NCI-H1105 (cell line): ENCODE data around the gene RSPH3.
"Not testable (repeated sequence)": the region's sequence is repeated elsewhere in the genome, so short reads cannot be mapped to it uniquely, and the experiment has no call there.

Source experiments
- DNase-seq: peaks from one replicate; lab custom pipeline; 2025; lab: John Stamatoyannopoulos, UW

RSPH3 gene

DNA sequence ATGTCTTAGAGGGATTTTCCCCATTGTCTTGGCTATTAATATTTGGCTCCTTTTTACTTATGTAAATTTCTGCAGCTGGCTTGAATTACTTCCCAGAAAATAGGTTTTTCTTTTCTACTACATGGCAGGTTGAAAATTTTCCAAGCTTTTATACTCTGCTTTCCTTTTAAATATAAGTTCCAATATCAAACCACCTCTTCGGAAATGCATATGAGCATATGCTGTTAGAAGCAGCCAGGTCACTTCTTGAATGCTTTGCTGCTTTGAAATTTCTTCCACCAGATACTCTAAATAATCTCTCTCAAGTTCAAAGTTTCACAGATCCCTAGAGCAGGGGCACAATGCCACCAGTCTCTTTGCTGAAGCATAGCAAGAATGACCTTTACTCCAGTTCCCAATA lies 25.2 kb upstream of the RSPH3 start:
- not testable (repeated sequence) for DNase-seq

GRCh38 chr6:159023893-159024292 lies 23.9 kb upstream of the RSPH3 start:
- DNase-seq = no peak

DNA sequence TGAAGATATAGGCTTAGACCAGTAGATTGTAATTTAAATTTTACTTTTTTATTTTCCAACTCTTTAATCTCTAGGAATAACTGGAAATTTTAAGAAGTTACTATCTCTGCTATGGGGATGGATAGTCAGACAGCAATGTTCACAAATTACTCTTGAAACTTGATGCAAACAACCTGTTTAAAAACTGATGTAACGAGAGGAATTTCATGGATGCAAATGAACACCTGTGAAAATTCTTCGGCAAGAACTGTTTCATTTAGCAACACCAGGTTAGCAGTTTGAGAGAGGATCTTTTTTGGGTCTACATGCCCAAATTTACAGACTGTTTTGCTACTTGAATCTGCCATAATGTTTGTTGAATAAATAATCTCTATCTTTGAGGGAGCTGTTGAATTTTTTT lies 20.0 kb upstream of the RSPH3 start:
- no peak for DNase-seq

DNA sequence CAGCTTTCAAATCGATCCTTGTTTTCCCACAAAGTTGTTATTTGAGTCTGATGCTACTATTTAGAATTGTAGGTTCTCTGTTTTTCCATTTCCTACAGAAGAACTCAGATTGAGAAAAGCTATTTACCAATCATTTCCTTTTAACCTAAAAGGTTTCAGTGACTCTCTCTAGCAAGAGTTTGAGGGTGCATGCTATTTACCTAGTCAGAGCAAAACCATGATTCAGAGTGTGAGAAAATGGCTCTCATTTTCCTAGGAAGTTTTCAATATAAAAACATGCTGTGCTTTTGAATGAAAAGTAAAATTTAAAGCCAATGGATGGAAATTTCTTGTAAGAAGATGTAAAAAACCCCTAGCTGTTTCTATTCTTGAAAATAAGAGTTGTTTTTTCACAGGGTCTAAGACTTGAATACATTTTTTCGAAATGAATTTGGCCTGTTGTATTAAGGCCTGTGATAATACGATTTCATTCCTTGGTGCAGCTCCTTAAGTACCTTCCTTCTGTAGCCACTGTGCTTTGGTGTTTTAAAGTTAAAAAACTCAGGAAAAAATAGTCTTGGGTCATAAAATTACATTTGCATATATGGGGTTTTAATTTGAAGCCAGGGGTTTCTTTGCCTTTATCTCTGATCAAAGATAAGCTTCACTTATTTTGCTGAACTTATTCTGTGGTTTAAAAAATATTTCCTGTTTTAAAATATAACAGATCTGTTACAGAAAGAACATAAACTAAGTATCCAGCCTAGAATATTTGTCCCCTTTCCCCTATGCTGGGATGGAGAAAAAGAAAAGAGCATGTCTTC lies 18.0 kb upstream of the RSPH3 start:
- no peak for DNase-seq

DNA sequence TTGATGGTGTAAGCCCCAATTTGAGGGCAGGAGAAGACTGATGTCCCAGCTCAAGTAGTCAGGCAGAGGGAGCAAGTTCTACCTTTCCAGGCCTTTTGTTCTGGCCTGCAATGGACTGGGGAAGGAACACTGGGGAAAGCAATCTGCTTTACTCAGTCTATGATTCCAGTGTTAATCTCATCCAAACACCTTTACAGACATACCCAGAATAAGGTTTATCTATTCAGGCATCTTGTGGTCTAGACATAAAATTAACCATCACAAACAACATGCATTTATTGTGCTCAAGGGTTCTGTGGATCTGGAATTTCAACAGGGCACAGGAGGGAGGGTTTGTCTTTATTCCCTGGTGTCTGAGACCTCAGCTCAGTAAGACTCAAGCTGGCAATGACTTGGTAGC lies 14.4 kb upstream of the RSPH3 start:
- no peak for DNase-seq

- no peak for DNase-seq
These were observed 13.2 kb upstream of the RSPH3 start for GRCh38 chr6:159013229-159013628.

DNA sequence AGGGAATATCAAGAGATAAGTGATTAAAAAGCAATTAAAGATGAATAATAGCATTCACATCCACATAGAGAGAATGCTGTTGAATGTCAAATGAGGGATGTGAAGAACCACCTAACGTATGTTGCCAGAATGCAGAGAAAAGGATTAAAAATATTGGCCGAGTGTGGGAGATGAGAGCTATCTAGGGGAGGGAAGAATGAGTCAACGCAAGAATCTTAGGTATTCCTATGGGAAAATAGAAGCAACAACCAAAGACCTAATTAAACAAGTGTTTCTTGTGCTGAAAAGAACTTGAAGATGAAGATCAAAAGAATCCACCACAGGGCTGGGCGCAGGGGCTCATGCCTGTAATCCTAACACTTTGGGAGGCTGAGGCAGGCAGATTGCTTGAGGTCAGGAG lies 12.2 kb upstream of the RSPH3 start:
- no peak for DNase-seq

DNA sequence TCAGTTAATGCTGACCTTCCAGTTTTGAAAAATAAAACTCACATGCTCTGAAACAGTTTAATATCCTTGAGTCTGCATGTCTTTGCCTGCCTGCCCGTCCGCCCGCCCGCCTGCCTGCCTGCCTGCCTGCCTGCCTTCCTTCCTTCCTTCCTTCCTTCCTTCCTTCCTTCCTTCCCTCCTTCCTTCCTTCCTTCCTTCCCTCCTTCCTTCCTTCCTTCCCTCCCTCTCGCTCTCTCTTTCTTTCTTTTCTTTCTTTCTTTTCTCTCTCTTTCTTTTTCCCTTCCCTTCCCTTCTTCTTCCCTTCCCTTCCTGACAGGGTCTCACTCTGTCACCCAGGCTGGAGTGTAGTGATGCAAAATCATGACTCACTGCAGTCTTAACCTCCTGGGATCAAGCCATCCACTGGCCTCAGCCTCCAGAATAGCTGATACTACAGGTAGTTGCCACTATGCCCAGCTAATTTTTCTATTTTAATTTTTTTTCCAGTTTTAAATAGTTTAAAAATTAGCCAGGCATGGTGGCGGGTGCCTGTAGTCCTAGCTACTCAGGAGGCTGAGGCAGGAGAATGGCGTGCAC lies 10.1 kb upstream of the RSPH3 start:
- not testable (repeated sequence) for DNase-seq

DNA sequence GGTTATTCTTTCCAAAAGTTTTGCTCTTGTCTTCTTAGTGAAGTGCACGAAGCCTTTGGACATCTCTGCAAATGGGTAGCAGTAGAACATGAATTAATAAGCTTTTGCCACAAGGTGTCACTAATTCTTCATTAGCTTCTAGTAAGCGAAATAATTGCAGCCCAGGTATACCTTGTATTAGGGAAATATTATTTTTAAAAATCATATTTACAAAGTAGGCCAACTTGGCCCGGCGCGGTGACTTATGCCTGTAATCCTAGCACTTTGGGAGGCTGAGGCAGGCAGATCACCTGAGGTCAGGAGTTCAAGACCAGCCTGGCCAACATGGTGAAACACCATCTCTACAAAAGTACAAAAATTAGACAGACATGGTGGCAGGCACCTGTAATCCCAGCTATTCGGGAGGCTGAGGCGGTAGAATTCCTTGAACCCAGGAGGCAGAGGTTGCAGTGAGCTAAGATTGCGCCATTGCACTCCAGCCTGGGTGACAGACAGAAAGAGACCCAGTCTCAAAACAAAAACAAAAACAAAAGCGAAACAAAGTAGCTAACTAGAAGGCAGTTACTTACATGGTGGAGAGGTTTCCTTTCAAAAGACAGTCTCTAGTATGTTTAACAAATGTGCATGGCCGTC lies 8.8 kb upstream of the RSPH3 start:
- DNase-seq = peak; percentile 12

DNA sequence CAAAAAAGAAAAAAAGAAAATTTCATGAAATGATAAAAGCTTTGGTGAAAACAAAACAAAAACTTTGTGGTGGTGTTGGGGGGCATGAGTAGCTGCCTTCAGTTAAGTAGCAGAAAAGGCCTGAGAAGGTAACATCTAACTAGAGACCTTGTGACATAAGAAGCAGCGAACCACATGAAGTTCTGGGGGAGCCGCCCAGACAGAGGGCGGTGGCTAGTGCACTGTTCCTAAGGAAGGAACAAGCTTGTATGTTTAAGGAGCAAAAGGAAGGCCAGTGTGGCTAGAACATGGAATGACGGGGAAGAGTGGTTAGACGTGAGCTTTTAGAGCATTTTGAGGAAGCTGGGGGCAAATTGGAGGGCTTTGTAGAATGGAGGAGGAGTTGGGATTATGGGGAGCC lies 7.5 kb upstream of the RSPH3 start:
- no peak for DNase-seq

DNA sequence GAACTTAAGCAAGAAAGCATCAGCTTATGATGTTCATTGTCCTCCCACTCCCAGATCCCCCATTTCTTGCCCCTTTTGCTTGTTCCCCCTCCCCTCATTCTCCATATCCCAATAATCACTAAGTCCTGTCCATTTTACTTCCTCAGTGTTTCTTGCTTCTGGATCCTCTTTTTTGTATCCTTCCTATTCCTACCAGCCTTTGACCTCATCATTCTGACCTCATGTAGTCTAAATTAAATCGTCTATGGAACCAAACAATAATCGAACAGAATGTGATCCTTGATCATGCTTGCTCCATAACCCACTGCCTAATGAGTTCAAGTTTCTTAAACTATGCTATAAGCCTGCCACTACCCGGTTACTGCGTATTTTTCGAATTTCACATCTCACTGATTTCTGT lies 5.4 kb upstream of the RSPH3 start:
- DNase-seq = no peak

DNA sequence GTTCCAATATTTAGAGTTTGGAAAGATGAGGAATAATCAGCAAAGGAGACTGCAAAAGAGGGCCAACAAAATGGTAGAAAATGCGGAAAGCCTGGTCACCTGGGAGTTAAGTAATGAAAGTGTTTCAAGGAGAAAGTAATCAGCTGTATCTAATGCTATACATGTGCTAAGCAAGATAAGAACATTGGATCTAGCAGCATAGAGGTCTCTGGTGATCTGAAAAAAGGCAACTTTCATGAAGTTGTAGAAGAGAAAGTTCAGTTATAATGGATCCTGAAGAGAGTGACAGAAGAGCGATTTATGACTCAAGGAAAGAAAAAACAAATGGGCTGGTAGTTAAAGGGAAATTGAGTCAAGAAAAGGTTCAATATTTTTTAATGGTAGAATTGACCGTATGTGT lies 4.6 kb upstream of the RSPH3 start:
- DNase-seq = no peak

GRCh38 chr6:159002432-159003155 lies 2.6 kb upstream of the RSPH3 start:
- no peak for DNase-seq

DNA sequence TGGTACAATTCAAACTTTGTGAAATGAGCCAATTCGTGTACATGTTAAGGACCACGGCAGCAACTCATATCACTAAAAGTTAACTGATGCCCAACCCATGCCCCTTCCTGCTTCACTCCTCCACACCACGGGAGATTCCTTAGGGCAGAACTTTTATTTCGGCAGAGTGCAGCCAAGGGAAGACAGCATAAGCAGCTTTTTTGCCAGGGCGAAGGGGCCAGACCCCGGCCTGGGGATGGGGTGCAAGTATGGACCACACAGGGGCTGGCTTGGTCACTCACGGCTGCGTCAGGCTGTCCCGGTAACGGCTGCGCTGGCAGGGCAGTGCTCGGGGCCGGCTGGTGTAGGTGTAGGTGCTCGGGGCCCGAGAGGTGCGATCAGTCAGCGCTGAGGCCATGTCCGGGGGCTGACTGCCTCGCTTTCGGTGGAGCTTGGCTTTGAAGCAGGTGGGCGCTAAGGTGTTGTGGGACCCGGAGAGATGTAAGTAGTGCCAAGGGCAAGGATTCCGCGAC lies 792 bp downstream of the RSPH3 start:
- peak; percentile 35 for DNase-seq

DNA sequence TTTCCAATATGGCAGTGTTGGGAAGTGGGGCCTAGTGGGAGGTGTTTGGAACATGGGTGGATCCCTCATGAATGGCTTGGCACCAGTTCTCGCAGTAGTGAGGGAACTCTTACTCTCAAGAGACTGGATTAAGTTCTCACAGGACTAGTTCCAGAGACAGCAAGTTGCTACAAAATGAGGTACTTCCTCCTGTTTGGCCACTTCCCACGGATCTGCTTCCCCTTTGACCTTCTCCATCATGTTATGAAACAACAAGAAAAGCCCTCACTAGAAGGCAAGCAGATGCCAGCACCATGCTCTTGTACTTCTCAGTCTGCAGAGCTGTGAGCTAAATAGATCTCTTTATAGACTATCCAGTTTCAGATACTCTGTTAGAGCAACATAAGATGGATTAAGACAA lies 3.1 kb downstream of the RSPH3 start:
- DNase-seq = no peak

GRCh38 chr6:158993639-158994038 lies 6.4 kb downstream of the RSPH3 start:
- no peak for DNase-seq

DNA sequence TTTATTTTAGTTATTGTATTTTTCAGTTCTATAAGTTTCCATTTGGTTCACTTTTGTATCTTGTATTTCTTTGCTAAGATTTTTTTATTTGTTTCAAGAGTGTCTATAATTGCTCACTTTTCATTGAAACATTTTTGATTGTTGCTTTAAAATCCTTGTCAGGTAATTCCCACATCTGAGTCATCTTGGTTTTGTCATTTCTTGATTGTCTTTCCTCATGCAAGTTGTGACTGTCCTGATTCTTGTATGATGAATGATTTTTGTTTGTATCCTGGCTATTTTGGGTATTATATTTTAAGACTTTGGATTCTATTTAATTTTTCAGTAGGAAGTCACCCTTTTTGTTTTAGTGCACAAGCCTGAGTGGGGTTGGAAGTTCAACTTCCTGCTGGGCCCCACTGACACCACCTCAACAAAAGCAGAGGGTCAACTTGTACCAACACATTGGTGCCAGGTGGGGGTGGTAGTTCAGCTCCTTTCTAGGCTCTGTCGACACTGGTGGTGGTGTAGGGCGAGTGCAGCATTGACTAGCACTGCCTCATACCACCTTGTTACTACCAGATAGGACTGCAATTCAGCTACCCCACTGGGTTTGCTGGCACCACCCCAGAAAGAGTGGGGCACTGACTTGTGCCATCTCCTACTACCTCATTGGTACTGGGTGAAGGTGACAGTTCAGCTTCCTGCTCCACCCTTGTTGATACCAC lies 8.8 kb downstream of the RSPH3 start:
- DNase-seq = no peak

DNA sequence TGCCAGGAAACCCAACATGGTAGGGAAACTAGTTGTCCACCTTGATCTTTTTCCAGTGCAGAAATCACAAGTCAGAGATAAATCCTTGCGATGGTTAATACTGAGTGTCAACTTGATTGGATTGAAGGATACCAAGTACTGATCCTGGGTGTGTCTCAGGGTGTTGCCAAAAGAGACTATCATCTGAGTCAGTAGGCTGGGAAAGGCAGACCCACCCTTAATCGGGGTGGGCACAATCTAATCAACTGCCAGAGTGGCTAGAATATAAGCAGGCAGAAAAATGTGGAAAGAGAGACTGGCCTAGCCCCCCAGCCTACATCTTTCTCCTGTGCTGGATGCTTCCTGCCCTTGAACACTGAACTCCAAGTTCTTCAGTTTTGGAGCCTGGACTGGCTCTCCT lies 10.3 kb downstream of the RSPH3 start:
- not testable (repeated sequence) for DNase-seq

DNA sequence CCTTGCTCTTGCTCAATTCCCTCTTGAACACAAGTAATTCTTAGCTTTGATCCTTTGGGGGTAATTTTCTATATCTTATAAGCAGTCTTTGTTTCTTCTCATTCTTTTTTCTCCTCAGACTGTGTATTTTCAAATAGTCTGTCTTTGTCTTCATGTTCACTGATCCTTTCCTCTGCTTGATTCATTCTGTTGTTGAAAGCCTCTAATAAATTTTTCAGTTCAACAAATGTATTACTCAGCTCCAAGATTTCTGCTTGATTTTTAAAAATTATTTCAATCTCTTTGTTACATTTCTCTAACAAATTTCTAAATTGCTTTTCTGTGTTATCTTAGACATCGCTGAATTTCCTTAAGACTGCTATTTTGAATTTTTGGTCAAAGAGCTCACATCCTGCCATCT lies 11.5 kb downstream of the RSPH3 start:
- no peak for DNase-seq

DNA sequence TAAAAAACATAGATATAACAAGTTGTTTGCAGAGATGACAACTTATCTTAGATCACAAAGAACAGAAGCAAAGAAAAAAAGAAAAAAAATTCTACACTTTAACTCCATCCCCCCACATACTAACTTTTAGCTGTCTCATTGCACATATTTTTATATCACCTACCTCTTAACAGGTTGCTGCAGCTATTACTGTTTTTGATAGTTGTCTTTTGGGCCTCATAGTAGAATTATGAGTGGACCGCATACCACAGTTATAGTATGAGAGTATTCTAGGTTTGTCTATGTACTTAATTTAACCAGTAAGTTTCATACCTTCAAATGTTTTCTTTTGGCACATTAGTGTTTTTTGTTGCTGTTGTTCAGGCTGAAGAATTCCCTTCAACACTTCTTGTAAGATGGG lies 12.3 kb downstream of the RSPH3 start:
- no peak for DNase-seq

DNA sequence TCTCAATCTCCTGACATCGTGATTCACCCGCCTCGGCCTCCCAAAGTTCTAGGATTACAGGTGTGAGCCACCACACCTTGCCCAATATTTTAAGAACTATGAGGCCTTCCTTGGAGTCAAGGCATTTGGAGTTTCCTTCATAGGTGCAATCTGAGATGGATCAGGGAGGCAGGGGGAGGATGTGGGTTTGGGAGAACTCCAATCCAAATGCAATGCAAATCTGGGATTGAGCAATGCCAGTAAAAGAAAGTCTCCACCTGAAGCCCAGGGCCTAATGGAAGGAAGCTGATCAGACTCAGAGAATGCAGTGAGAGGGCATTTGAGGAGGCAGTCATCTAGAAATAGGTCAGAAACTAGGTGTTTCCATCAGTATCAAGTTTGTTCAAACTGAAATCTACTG lies 21.2 kb downstream of the RSPH3 start:
- DNase-seq = no peak

- no peak for DNase-seq
These were observed 22.6 kb downstream of the RSPH3 start for GRCh38 chr6:158977382-158977781.
